ELF-1 (cell line): ENCODE data around the gene FBRS.
A peak's percentile ranks its signal among the peaks of the same experiment; 100 is the strongest.

ENCODE experiments used
- DNase-seq: peaks from one replicate; pipeline ENCODE4 v3.0.0-alpha.2; 2016; ENCODE audit warnings: low read depth, low spot score

The FBRS gene

DNA sequence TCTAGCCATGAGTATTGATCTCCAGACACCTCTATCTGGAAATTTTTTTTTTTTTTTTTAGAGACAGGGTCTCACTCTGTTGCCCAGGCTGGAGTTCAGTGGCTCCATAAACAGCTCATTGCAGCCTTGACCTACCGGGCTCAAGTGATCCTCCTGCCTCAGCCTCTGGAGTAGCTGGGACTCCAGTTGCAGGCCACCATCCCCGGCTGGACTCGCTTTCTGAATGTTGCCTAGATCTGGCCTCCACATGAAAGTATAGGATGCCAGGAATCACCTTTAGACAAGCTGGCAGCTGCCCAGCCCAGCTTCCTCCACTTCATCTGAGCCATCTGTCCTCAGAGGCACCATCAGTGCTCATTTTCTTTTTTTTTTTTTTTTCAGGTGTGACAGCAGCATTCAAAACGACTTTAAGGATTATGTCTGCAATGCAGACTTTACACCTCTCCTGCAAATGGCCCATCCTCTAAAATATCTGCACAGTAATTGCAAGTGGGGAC is 13.8 kb upstream of the FBRS start:
- no peak for DNase-seq

DNA sequence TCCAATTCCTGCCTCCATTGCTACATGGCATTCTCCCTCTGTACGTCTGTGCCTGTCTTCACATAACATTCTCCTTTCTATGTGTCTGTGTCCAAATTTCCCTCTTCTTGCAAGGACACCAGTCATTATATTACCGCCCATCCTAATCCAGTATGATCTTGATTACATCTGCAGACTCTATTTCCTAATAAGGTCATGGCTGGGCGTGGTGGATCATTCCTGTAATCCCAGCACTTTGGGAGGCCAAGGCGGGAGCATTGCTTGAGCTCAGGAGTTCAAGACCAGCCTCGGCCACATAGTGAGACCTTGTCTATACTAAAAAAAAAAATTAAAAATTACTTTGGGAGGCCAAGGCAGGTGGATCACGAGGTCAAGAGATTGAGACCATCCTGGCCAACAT is 12.5 kb upstream of the FBRS start:
- DNase-seq = no peak

DNA sequence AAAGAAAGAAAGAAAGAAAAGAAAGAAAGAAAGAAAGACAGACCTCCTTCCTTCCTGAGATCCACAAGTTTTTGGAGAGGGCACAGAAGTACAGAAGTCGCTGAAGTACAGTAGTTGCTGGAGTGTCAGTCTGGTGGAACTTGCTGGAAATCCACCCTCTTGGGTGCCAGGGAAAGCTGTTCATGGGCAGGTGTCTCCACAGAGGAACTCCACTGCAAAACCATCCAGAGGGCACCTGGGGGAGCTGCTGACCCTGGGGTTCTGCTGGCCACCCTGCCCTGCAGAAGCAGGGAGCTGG is 11.0 kb upstream of the FBRS start:
- DNase-seq = no peak

DNA sequence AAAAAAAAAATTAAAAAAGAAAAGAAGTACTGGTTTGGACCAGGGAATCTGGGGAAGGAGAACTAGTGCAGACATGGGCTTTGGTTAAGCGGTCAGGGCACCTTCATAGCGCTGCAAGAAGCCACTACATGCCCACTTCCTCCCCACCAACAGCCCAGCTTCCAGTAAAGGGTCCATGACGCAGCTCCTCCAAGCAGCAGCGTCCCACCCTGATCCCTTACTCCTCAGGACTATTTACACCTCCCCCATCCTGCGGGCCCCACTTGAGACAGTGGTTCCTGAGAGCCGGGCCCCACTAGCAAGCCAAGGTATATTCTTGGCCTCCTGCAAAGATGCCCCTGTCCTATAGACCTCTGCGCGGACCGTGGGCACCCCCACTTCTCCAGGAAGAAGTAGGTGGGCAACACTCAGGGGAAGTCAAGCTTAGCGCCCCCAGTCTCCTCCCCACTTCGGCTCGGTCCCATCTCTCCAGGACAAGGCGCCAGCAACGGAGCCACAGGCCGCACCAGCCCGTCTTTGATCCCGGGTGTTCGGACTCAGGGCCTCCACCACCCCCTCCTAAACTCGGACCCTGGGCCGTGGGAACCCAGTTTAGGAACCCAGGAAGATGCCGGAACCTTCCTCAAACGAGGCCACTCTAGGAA is 8.4 kb upstream of the FBRS start:
- DNase-seq = no peak

DNA sequence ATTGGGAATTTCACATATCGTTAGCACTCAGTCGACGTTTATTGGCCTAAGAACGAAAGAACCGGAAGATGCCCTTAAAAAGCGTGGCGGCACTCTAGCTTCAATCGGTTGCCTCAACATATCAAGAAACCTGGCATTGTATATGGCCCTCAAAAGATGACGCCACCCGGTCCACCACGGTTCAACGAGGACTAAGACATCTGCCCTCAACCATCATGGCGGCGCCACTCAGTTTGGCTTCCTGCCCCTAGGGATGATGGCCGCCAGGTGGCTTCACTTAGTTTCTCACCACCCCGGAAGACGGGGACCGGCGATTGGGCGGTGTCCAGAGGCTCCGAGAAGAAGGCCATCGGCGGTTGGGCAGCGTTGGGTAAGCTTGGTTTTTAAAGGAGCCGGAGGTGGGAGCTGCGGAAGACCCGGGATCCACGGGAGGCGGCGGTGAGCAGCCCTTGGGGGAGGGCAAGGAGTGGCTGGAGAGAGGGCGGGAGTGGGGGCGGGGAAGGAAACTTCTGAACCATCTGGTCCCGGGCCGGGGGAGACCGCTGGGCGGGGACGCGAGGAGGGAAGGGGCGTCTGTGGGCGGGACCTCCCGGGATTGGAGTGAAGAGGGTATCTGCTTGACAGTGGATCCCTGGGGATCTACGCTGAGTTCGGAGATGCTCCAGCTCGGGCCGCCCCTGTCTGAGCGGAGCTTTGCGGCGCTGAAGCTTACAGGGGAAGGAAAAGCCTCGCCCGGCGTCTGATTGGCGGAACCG is 7.7 kb upstream of the FBRS start, which contains the start of gene PRR14:
Gene PRR14, plus strand, starts transcription at position 592 of the 755 bp plus-strand sequence. CDS start 686 bp downstream, outside the sequence.
- DNase-seq = peak; percentile 100

DNA sequence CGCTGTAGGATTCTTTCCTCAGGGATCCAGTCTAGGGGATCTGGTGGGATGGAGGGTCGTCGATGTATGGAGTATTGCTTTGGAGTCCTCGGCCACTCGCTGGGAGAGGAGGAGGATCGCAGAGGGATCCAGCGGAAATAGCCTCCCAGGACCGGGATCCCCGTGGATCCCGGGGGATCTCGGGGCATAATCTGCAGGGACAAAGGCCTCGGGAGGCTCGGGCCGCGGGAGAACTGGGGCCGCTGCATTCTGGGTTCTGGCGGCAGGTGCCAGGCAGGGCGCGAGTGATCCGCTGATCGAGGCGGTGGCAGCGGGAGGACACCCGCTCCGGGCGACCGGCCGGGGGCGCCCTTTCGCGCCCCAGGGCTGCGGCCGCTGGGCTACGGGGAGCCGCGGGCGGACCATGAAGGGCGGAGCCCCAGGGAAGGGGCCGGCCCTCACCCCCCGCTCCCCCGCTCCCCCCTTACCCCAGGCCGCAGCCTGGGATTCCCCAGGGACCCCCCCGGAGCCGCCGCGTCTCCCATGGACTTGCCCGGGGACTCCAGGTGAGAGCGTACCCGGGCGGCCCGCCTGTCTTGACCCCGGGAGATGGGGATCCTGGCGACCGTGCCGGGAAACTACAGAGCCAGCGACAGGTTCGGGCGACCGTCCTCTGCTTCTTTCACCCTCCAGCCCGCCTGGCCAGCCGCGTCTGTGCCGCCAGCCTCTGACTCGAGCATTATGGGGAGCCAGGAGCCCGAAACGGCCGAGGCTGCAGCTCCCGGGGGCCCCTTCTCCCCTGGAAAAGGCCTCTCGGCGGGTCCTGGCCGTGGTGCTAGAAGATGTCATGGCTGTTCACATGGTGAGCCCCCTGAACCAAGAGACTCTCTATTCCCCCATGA is 6.9 kb upstream of the FBRS start:
- peak; percentile 31 for DNase-seq

DNA sequence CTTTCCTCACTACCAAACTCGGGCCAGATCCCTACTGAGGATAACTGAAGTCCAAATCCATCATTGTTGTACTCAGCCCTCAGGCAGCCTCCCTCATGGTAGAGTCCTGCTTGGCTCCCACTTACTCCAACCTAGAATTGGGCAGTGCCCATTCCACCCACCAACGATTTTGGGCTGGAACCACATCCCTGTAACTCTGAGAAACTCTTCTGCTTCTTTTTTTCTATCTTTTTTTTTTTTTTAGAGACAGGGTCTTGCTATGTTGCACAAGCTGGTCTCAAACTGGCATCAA is 6.3 kb upstream of the FBRS start:
- no peak for DNase-seq

DNA sequence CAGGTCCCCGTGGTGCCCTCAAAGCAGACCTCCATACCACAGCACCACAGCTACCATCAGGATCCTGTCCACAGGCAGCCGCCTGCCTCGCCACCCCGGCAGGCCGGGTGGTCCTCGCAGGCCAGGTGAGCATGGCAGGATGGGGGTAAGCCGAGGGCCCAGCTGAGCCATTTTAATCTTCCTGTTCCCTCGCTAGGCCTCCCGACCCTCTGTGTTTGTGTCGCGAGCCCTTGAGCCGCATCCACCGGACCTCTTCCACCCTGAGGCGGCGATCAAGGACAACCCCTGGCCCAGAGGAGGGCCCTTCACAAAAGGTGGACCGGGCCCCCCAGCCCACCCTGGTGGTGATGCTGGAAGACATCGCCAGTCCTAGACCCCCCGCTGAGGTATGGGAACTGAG is 5.5 kb upstream of the FBRS start:
- no peak for DNase-seq

DNA sequence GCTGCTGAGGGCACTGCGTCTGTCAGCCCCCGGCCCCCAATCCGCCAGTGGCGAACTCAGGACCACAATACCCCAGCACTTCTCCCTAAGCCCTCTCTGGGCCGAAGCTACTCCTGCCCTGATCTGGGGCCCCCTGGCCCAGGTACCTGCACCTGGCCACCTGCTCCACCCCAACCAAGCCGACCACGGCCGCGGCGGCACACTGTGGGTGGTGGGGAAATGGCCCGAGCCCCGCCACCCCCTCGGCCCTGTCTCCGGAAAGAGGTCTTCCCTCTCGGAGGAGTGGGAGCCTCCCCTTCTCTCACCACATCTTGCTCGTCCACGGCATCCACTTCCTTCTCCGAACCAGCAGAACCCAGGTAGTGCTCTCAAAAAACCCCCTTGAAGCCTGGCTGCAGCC is 3.4 kb upstream of the FBRS start:
- no peak for DNase-seq

DNA sequence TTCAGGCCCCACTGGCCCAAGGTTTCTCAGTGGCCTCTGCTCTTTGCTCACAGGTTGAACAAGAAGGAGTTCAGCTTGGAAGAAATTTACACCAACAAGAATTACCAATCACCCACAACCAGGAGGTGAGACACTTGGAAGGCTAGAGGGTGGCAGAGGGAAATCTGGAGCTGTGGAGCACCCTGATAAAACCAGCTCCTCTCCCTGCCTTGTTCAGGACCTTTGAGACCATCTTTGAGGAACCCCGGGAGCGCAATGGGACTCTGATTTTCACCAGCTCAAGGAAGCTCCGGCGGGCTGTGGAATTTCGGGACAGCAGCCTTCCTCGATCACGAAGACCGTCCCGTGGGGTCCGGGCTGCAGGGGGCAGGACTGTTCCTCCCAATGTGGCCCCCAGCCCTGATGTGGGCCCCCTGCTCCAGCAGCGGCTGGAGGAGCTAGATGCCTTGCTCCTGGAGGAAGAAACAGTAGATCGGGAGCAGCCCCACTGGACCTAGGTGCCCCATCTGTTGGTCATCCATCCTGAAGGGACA is 2.4 kb upstream of the FBRS start:
- no peak for DNase-seq

DNA sequence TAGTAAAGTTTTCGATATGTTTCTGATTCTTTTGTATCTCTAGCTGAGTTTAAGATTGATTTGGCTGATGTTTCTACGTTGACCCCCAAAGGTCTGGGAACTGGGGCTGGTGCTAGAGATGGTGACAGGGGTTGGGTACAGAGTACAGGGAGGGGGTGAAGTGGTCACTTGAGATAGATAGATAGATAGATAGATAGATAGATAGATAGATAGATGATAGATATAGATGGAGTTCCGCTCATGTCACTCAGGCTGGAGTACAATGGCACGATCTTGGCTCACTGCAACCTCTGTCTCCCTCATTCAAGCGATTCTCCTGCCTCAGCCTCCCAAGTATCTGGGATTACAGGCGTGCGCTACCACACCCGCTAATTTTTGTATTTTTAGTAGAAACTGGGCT is 1.8 kb upstream of the FBRS start:
- DNase-seq = no peak

DNA sequence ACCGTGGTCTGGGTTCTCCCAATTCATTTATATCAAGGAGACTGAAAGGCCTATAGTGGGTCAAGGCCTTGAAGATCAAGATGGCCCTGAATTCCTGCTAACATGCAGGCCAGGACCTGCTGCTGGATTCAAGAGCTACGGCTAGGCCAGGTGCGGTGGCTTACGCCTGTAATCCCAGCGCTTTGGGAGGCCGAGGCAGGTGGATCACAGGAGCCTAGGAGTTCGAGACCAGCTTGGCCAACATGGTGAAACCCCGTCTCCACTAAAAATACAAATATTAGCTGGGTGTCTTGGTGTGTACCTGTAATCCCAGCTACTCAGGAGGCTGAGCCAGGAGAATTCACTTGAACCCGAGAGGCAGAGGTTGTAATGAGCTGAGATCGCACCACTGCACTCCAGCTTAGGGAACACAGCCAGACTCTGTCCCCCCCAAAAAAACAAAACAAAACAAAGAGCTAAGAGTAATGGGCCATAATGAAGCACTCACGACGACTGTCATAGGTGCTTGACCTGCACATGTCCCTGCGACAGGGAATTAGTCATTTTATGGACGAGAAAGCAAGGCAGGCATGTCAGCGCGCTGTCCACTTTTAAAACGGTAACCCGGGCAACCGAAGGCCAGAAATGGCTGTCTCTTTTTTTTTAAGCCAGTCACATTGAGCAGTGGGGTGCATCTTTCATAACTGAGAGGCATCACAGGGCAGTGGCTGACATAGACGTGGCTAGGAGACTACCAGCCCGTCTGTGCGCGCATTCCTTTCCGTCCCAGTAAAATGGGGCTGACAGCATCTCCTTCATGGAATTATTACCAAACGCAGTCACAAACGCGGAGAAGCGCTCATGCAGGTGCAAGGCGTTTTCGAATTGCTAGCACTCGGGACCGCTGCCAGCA is 1.0 kb upstream of the FBRS start:
- no peak for DNase-seq

DNA sequence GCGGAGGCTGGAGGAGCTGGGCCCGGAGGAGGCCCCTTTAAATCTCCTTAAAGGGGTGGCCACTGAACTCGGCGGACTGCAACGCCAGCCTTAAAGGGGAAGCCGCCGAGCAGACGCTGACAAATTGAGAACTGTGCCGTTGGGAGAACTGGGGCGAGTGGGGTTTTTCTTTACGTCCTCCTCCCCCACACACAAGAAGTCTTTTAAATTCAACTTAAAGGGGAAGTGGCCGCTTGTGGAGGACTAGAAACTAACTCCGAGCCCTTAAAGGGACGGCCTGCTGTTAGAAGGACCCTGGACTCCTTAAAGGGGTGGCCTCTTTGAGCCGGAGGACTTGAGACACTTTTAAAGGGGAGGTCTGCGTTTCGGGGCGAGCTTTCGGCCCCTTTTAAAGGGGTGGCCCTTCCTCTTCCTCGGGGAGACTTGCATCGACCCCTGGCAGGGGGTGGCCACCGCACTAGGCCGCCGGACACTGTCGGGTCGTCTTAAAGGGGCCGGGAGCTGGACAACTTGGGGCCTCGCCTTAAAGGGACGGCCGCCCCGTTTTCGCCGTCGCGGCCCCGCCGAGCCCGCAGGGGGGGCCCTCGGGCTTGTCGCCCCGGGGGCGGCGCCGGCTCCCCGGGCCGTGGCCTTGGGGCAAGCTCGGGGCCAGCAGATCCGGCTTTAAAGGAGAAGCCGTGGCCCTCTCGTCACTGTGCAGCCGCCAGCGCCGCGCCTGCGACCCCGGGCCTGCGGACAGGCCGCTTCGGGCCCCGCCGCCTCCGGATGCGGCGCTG is 688 bp downstream of the FBRS start:
- peak; percentile 99 for DNase-seq

DNA sequence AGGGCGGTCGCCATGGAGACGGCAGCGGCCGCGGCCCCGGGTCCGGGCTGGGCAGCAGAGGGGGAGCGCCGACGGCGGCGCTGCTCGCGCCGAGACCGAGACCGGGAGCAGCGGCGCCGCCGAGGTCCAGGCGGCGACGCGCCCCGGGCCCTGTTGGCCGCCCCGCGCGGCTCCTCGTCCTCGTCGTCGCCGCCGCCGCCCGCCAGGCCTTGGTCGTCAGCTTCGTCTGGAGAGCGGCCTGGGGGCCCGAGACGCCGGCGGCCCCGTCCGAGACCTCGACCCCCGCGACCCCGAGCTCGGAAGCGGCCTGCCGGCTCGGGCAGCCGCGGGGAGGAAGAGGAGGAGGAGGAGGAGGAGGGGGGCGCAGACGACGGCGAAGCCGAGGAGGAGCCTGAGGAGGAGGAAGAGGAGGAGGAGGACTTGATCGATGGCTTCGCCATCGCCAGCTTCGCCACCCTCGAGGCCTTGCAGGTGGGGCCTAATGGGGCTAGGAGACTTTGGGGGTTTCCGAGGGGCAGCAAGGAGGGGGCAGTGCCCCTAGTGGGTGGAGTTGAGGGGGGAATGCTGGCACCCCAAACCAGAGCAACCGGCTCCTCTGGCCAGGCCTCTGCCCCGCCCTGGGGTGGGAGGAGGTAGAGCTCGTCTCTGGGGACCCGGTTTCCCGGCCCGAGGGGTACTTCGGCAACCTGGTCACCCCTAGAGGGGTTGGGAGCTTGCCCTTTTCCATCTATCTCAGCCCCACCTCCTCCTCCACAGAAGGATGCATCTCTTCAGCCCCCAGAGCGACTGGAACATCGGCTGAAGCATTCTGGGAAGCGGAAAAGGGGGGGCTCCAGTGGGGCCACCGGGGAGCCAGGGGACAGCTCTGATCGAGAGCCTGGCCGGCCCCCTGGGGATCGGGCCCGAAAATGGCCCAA is 1.5 kb downstream of the FBRS start:
- DNase-seq = no peak

DNA sequence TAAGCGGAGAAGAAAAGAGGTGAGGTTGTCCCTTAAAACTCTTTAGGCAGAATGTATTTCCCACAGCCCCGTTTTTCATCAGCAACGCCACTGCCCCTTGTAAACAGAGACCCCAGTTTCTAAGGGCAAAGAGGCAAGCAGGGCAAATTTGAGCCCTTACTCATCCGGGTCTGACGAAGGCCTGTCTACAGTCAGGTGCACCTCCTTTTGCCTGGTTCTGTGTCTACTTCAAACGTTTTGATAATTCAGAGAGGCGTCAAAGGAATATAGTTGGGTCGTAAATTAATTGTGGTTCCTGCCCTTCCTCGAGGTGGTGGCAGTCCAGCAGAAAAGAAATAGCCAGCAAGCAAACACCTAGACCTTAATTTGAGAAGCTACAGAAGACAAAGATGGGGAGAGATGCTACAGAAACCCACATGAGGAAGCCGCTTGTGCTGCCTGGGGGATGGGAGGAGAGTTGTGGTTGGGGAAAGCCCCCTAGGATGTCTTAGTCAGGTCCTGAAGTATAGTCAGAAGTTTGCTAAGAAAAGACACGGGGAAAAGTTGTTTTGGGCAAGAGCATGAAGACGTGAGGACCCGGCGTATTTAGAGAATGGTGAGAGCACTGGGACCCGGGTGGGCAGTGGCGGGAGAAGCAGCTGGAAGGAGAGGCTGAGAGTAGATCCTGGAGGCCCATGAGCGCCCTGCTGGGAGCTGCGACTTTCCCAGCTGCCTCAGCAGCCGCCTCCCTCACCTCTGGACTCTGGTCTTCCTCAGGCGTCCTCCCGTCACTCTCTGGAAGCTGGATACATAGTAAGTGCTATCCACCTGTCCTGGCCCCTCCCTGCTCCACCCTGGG is 2.4 kb downstream of the FBRS start:
- no peak for DNase-seq

DNA sequence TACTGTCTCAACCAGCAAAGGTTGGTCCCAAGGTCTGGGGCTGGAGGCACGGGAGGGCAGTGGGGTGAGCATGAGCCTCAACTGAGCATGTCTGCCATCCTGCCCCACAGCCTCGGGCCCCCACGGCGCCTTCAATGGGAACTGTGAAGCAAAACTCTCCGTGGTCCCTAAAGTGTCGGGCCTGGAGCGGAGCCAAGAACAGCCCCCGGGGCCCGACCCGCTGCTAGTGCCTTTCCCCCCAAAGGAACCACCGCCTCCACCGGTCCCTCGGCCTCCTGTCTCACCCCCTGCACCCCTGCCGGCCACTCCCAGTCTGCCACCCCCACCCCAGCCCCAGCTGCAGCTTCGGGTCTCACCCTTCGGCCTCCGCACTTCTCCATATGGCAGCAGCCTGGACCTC is 4.2 kb downstream of the FBRS start:
- DNase-seq = no peak

DNA sequence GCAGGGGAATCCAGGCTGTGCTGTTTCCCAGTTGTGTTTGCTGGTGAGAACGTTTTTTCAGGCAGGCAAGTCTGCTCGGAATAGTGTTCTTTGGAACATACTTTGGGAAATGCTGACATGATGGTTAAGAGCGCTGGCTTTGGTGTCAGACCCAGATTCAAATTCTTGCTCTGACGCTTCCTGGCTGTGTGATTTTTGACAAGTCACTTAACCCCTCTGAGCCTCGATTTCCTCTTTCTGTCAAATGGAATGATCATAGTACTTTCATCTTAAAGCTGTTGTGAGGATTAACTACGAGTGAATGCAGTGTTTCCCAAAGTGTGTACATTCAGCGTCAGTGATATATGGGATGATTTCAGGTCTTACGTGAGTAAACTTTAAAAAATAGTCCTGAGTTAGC is 4.8 kb downstream of the FBRS start:
- no peak for DNase-seq

DNA sequence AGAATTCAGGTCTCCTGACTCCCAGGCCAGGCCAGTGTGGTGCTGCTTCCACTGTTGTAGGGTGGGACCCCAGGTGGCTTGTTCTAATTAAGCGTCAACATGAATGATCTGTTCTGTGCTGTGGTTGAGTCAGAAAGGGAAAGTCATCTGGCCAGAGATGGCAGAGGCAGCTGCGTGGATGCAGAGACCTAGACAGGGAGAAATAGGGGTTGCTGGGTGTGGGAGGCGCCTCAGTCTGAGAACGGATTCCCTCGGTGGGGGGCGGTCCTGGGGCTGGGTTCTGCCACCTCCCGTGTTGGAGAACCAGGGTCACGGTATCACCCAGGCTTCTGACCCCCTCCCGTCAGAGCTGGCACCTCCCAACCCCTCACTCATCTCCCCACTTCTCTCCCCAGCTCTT is 5.6 kb downstream of the FBRS start:
- DNase-seq = no peak
